Liver (tissue), 9 donors: ENCODE data around the gene B9D1. TPM values are rescaled to one million over a fixed set of nuclear protein-coding genes. Genes with fewer than 3 reads are reported as not detected.

Source experiments
- DNase-seq: peaks from one replicate; pipeline ENCODE4 v3.0.0-alpha.2; 2017; ENCODE audit warnings: low spot score
- H3K27ac ChIP-seq, 2 donors: one replicate each; pipeline ENCODE4 v1.7.0; 2013; ENCODE audit warnings: inconsistent platforms in 2 of 2, low read length in 2 of 2, control low read depth in 1 of 2, low read depth in 1 of 2, mild to moderate bottlenecking in 1 of 2
- H3K27me3 ChIP-seq, 4 donors: one replicate each; pipeline versions ENCODE4 v1.6.1 to v1.7.0; 2013; ENCODE audit warnings: low read length in 3 of 4, inconsistent platforms in 1 of 4, mild to moderate bottlenecking in 1 of 4, moderate library complexity in 1 of 4; ENCODE audit not compliant: control insufficient read depth in 4 of 4, insufficient read depth in 4 of 4
- H3K36me3 ChIP-seq, 4 donors: one replicate each; pipeline versions ENCODE4 v1.6.1 to v1.7.0; 2013; ENCODE audit warnings: low read length in 3 of 4, mild to moderate bottlenecking in 3 of 4, low read depth in 1 of 4, moderate library complexity in 1 of 4; ENCODE audit not compliant: control insufficient read depth in 4 of 4, insufficient read depth in 3 of 4
- H3K4me1 ChIP-seq, 4 donors: one replicate each; pipeline versions ENCODE4 v1.6.1 to v1.7.0; 2013; ENCODE audit warnings: low read length in 3 of 4, mild to moderate bottlenecking in 3 of 4, moderate library complexity in 1 of 4; ENCODE audit not compliant: control insufficient read depth in 4 of 4, insufficient read depth in 4 of 4
- H3K4me3 ChIP-seq, 3 donors: one replicate each; pipeline versions ENCODE4 v1.6.1 to v1.7.0; 2013; ENCODE audit warnings: low read length in 3 of 3, control low read depth in 1 of 3, low read depth in 1 of 3, mild to moderate bottlenecking in 1 of 3
- H3K9ac ChIP-seq, 2 donors: one replicate each; pipeline ENCODE4 v1.7.0; 2013; ENCODE audit warnings: low read length in 2 of 2, mild to moderate bottlenecking in 2 of 2, moderate library complexity in 2 of 2, control low read depth in 1 of 2, low read depth in 1 of 2
- H3K9me3 ChIP-seq, 4 donors: one replicate each; pipeline versions ENCODE4 v1.6.1 to v1.7.0; 2013; ENCODE audit warnings: low read length in 3 of 4; ENCODE audit not compliant: control insufficient read depth in 4 of 4
- FOXA1 ChIP-seq: IDR thresholded peaks from 2 replicates; pipeline ENCODE4 v1.6.1; 2016; ENCODE audit warnings: antibody characterized with exemption
- FOXA2 ChIP-seq: IDR thresholded peaks from 2 replicates; pipeline ENCODE4 v1.6.1; 2016; ENCODE audit warnings: antibody characterized with exemption
- GABPA ChIP-seq, 2 donors: IDR thresholded peaks in 1 of 2; conservative IDR thresholded peaks in 1 of 2; 2 replicates each; pipeline ENCODE4 v1.6.1; 2016; ENCODE audit warnings: antibody characterized with exemption in 2 of 2, mild to moderate bottlenecking in 1 of 2, moderate library complexity in 1 of 2
- JUND ChIP-seq, 2 donors: IDR thresholded peaks; 2 replicates each; pipeline ENCODE4 v1.6.1; 2016; ENCODE audit warnings: antibody characterized with exemption in 2 of 2
- NR2F2 ChIP-seq: IDR thresholded peaks from 2 replicates; pipeline ENCODE4 v1.6.1; 2016; ENCODE audit warnings: antibody characterized with exemption
- RAD21 ChIP-seq, 2 donors: IDR thresholded peaks; 2 replicates each; pipeline ENCODE4 v1.6.1; 2016; ENCODE audit warnings: antibody characterized with exemption in 2 of 2, mild to moderate bottlenecking in 2 of 2
- RXRA ChIP-seq, 2 donors: IDR thresholded peaks; 2 replicates each; pipeline ENCODE4 v1.6.1; 2017 to 2018; ENCODE audit warnings: antibody characterized with exemption in 2 of 2, mild to moderate bottlenecking in 1 of 2
- TAF1 ChIP-seq: conservative IDR thresholded peaks from 2 replicates; pipeline ENCODE4 v1.6.1; 2016; ENCODE audit warnings: antibody characterized with exemption, mild to moderate bottlenecking
- YY1 ChIP-seq: IDR thresholded peaks from 2 replicates; pipeline ENCODE4 v1.6.1; 2016; ENCODE audit warnings: antibody characterized with exemption, mild to moderate bottlenecking
- WGBS: extraction: QIAGEN DNeasy Blood & Tissue Kit; methylation state at CpG from one replicate; pipeline ENCODE4 v1.1.7; 2013; 5-methylcytosine and 5-hydroxymethylcytosine counted together
- polyA plus RNA-seq, 2 donors: library from polyadenylated mRNA; stranded (reverse) in 1 of 2; unstranded in 1 of 2; fragments of 200-250 nt in 1 of 2; fragments of >200 nt in 1 of 2; fragmentation: Nextera tagmentation in 1 of 2; extraction: Ambion mirVana in 1 of 2; gene quantifications; one replicate each; pipeline versions ENCODE4 v1.2.1 to v1.2.3, GENCODE V29; 2013 to 2015
- total RNA-seq, 2 donors: library from RNA; depleted of rRNA; stranded (reverse); fragments of >200 nt; gene quantifications; one replicate each; pipeline ENCODE4 v1.2.3, GENCODE V29; 2014
- TF ChIP-seq, protein P1 (sequence below): IDR thresholded peaks from 2 replicates; pipeline ENCODE4 v1.6.1; 2016; ENCODE audit warnings: antibody characterized with exemption, mild to moderate bottlenecking
- TF ChIP-seq, protein P2 (sequence below): IDR thresholded peaks from 2 replicates; pipeline ENCODE4 v1.6.1; 2016; ENCODE audit warnings: antibody characterized with exemption
- TF ChIP-seq, protein P3 (sequence below): fragments of 150-350 bp; IDR thresholded peaks from 2 replicates; pipeline ENCODE4 v1.5.1; 2017; ENCODE audit warnings: improper control_type of control experiment, low read depth, low read length; ENCODE audit not compliant: missing input control
- TF ChIP-seq, protein P4 (sequence below): IDR thresholded peaks from 2 replicates; pipeline ENCODE4 v1.6.1; 2016; ENCODE audit warnings: antibody characterized with exemption
- donor health status: healthy.
- donor health status: healthy.
- donor health status: healthy.
- donor health status: healthy.
- donor health status: healthy.

The B9D1 gene
- total and polyA plus RNA-seq, 4 donors: 8.4 to 22.0 (median 10.8) TPM

DNA sequence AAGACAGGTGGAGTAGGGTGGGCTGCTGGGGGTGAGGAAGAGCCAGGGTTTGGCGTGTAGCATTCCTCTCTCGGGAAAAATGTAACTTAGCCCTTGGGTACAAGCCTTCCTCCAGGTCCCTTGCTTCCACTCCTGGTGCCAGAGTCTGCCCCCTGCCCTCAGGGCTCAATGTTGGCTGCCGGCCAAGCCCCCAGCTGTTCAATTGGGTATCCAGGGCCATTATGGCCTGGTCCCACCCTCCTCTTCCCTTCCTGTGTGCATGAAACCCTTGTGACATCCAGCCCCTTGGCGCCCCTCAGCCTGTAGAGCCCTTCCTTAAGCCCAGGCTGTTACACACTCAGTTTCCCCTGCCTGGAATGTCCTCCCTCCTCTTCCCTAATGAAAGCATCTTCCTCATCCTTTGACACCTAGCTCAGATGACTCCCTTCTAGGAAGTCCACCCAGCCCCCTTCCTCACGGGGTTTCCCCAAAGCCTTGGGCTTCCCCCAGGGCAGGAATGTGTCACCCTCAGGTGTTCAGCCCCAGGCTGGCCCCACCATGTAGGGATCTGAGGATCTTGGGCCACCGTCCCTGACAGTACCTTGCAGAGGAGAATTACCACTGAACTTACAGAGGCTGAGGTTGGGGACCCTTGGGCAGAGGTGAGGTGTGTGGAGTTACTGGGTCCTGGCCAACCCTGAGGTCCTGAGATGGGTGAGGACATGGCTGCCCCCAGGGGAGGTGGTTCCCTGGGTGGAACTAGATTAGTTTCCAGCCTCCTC, 30.0 kb downstream of the B9D1 start:
- Histone ChIP-seq H3K9me3 (no peaks in the 10 kb centered on the region), H3K36me3 (peaks cover 0 to 3% (median 0%) of the 10 kb centered on the region in 4 donors), H3K27me3 (no peaks in the 10 kb centered on the region), H3K9ac (no peak overlapping the region), H3K4me3 (no peak overlapping the region), H3K4me1 (peaks cover 6 to 22% (median 18%) of the 10 kb centered on the region in 4 donors), H3K27ac (no peak overlapping the region)
- DNase-seq: no peak
- TF ChIP-seq YY1 (no peak), RAD21 (IDR thresholded peaks at IDR 0.05) (no peak), RXRA (IDR thresholded peaks at IDR 0.05) (no peak), NR2F2 (no peak), TAF1 (no peak), JUND (IDR thresholded peaks at IDR 0.05) (no peak), FOXA1 (no peak)
- TF ChIP-seq, protein P1, sequence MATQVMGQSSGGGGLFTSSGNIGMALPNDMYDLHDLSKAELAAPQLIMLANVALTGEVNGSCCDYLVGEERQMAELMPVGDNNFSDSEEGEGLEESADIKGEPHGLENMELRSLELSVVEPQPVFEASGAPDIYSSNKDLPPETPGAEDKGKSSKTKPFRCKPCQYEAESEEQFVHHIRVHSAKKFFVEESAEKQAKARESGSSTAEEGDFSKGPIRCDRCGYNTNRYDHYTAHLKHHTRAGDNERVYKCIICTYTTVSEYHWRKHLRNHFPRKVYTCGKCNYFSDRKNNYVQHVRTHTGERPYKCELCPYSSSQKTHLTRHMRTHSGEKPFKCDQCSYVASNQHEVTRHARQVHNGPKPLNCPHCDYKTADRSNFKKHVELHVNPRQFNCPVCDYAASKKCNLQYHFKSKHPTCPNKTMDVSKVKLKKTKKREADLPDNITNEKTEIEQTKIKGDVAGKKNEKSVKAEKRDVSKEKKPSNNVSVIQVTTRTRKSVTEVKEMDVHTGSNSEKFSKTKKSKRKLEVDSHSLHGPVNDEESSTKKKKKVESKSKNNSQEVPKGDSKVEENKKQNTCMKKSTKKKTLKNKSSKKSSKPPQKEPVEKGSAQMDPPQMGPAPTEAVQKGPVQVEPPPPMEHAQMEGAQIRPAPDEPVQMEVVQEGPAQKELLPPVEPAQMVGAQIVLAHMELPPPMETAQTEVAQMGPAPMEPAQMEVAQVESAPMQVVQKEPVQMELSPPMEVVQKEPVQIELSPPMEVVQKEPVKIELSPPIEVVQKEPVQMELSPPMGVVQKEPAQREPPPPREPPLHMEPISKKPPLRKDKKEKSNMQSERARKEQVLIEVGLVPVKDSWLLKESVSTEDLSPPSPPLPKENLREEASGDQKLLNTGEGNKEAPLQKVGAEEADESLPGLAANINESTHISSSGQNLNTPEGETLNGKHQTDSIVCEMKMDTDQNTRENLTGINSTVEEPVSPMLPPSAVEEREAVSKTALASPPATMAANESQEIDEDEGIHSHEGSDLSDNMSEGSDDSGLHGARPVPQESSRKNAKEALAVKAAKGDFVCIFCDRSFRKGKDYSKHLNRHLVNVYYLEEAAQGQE: no peak
- TF ChIP-seq, protein P2, sequence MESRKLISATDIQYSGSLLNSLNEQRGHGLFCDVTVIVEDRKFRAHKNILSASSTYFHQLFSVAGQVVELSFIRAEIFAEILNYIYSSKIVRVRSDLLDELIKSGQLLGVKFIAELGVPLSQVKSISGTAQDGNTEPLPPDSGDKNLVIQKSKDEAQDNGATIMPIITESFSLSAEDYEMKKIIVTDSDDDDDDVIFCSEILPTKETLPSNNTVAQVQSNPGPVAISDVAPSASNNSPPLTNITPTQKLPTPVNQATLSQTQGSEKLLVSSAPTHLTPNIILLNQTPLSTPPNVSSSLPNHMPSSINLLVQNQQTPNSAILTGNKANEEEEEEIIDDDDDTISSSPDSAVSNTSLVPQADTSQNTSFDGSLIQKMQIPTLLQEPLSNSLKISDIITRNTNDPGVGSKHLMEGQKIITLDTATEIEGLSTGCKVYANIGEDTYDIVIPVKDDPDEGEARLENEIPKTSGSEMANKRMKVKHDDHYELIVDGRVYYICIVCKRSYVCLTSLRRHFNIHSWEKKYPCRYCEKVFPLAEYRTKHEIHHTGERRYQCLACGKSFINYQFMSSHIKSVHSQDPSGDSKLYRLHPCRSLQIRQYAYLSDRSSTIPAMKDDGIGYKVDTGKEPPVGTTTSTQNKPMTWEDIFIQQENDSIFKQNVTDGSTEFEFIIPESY: no peak
- 87% methylated on average over 6 of the region's 6 CpGs for WGBS

DNA sequence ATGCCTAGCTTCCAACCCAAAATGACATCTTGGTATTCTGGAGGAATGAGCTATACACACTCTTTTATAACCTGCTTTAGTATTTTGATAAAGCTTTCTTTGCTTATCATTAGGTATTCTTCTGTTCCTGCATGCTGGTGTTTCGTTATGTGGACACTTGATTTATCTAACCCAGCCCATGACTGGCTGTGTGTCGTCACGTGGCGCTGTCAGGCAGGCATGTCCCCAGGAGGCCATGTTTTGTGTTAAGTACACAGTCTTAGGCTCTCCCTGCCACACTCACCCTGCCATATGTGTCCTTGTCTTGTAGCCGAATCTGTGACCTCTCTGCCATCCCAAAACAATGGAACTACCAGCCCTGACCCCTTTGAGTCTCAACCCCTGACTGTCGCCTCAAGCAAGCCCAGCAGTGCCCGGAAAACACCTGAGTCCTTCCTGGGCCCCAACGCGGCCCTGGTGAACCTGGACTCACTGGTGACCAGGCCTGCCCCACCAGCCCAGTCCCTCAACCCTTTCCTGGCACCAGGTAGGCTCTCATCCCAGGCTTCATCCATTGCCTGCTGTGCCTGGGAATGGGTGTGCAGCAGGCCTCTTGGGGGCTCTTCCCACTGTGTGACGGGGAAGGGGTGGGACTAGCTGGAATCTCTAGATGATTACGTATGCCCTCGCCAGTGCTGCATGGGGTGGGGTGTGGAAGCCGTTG, 30.8 kb downstream of the B9D1 start:
- no peak overlapping the region for H3K9ac ChIP-seq
- no peak overlapping the region for H3K27ac ChIP-seq
- peaks cover 4 to 13% (median 10%) of the 10 kb centered on the region in 4 donors for H3K4me1 ChIP-seq
- H3K36me3 ChIP-seq: peaks cover 0 to 3% (median 0%) of the 10 kb centered on the region in 4 donors
- no peak overlapping the region for H3K4me3 ChIP-seq
- H3K27me3 ChIP-seq: no peaks in the 10 kb centered on the region
- no peak for DNase-seq
- H3K9me3 ChIP-seq: no peaks in the 10 kb centered on the region
- TF ChIP-seq YY1 (no peak), NR2F2 (no peak)
- WGBS: 91% methylated on average over 13 of the region's 13 CpGs

DNA sequence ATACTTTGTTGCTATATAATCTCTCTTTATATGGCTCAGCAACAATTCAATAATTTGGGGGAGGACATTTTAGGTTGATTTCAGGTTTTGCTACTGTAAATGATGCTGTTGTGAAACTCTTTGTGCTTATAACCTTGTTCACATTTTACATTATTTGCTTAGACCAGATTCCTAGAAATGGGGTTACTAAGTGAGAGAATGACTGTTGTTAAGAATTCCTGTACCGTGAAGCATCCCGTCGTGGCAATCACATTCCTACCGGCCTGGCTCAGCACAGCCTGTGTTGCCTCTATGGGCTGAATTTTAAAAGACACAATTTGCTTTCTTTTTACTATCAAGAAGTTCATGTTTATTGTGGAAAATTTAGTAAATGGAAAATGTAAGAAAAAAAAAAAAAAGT, 31.4 kb downstream of the B9D1 start:
- no peak for DNase-seq
- no peak overlapping the region for H3K4me3 ChIP-seq
- H3K9me3 ChIP-seq: no peaks in the 10 kb centered on the region
- H3K4me1 ChIP-seq: peaks cover 2 to 7% (median 5%) of the 10 kb centered on the region in 4 donors
- H3K36me3 ChIP-seq: peaks cover 0 to 3% (median 0%) of the 10 kb centered on the region in 4 donors
- no peaks in the 10 kb centered on the region for H3K27me3 ChIP-seq
- 90% methylated on average over 4 of the region's 4 CpGs for whole genome bisulfite sequencing
- no peak overlapping the region for H3K27ac ChIP-seq
- H3K9ac ChIP-seq: no peak overlapping the region
- TF ChIP-seq GABPA (IDR thresholded peaks at IDR 0.05 in 1 of 2, conservative IDR thresholded peaks at IDR 0.05 in 1 of 2) (no peak), YY1 (no peak), NR2F2 (no peak), RAD21 (IDR thresholded peaks at IDR 0.05) (no peak), FOXA2 (no peak)
- TF ChIP-seq, protein P3, sequence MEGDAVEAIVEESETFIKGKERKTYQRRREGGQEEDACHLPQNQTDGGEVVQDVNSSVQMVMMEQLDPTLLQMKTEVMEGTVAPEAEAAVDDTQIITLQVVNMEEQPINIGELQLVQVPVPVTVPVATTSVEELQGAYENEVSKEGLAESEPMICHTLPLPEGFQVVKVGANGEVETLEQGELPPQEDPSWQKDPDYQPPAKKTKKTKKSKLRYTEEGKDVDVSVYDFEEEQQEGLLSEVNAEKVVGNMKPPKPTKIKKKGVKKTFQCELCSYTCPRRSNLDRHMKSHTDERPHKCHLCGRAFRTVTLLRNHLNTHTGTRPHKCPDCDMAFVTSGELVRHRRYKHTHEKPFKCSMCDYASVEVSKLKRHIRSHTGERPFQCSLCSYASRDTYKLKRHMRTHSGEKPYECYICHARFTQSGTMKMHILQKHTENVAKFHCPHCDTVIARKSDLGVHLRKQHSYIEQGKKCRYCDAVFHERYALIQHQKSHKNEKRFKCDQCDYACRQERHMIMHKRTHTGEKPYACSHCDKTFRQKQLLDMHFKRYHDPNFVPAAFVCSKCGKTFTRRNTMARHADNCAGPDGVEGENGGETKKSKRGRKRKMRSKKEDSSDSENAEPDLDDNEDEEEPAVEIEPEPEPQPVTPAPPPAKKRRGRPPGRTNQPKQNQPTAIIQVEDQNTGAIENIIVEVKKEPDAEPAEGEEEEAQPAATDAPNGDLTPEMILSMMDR: no peak
- TF ChIP-seq, protein P4, sequence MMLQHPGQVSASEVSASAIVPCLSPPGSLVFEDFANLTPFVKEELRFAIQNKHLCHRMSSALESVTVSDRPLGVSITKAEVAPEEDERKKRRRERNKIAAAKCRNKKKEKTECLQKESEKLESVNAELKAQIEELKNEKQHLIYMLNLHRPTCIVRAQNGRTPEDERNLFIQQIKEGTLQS: no peak
- TF ChIP-seq, protein P1: no peak
